HEK293 (cell line): ENCODE measurements around the gene C11orf71.

Experiments
- CTCF ChIA-PET: fragments of 350-600 bp; formaldehyde crosslinking; extraction: SDS; loops from one replicate; lab custom pipeline; 2021; ENCODE audit warnings: antibody characterized with exemption; lab: Yijun Ruan, JAX
- POLR2A ChIA-PET: fragments of 300-600 bp; formaldehyde crosslinking; extraction: SDS; loops from one replicate; lab custom pipeline; 2020; ENCODE audit warnings: antibody characterized with exemption, inconsistent platforms; lab: Yijun Ruan, JAX
- H3K27ac ChIP-seq: fragments of 200-500 bp; sonication (Bioruptor generic); 2 replicates; pipeline ENCODE4 v1.5.1; 2014; ENCODE audit warnings: low read depth, low read length, control low read depth, inconsistent platforms; ENCODE audit errors: extremely low read depth
- H3K36me3 ChIP-seq, 2 experiments: fragments of 200-500 bp in 1 of 2; sonication (Bioruptor generic) in 1 of 2; 1 replicate in 1 of 2; 2 replicates in 1 of 2; pipeline ENCODE4 v1.5.1; 2014 to 2017; ENCODE audit warnings: inconsistent platforms in 2 of 2, low read length in 2 of 2; ENCODE audit not compliant: control insufficient read depth in 2 of 2, insufficient read depth in 1 of 2
- H3K4me1 ChIP-seq: fragments of 200-500 bp; sonication (Bioruptor generic); 2 replicates; pipeline ENCODE4 v1.5.1; 2014; ENCODE audit warnings: mild to moderate bottlenecking, low read length, inconsistent platforms; ENCODE audit not compliant: control insufficient read depth, insufficient read depth
- H3K4me3 ChIP-seq: 2 replicates; pipeline ENCODE4 v1.5.1; 2011; ENCODE audit warnings: low read depth, mild to moderate bottlenecking, control low read depth, low read length, moderate library complexity
- H3K9me3 ChIP-seq: fragments of 200-500 bp; sonication (Bioruptor generic); 2 replicates; pipeline ENCODE4 v1.5.1; 2014; ENCODE audit warnings: low read depth, low read length, inconsistent platforms; ENCODE audit not compliant: control insufficient read depth, insufficient read depth
- MYNN ChIP-seq: fragments of 450-650 bp; formaldehyde crosslinking; IDR thresholded peaks from 2 replicates; pipeline ENCODE4 v1.5.1; 2016; ENCODE audit warnings: missing biosample characterization, missing genetic modification characterization, borderline replicate concordance
- OVOL3 ChIP-seq: fragments of 450-650 bp; formaldehyde crosslinking; IDR thresholded peaks from 2 replicates; pipeline ENCODE4 v1.5.1; 2016; ENCODE audit warnings: missing biosample characterization, missing genetic modification characterization
- ZBTB1 ChIP-seq: fragments of 450-650 bp; formaldehyde crosslinking; IDR thresholded peaks from 2 replicates; pipeline ENCODE4 v1.5.1; 2016; ENCODE audit warnings: missing biosample characterization, missing genetic modification characterization
- ZBTB21 ChIP-seq: fragments of 450-650 bp; formaldehyde crosslinking; IDR thresholded peaks from 2 replicates; pipeline ENCODE4 v1.5.1; 2017; ENCODE audit warnings: missing biosample characterization, missing genetic modification characterization
- ZBTB44 ChIP-seq: fragments of 450-650 bp; IDR thresholded peaks from 2 replicates; pipeline ENCODE4 v1.5.1; 2018; ENCODE audit warnings: missing biosample characterization, mild to moderate bottlenecking, missing genetic modification characterization
- ZNF133 ChIP-seq: fragments of 450-650 bp; formaldehyde crosslinking; IDR thresholded peaks from 2 replicates; pipeline ENCODE4 v1.5.1; 2016; ENCODE audit warnings: missing biosample characterization, missing genetic modification characterization
- ZNF140 ChIP-seq: fragments of 450-650 bp; formaldehyde crosslinking; IDR thresholded peaks from 2 replicates; pipeline ENCODE4 v1.5.1; 2016; ENCODE audit warnings: missing biosample characterization, missing genetic modification characterization
- ZNF146 ChIP-seq: fragments of 450-650 bp; formaldehyde crosslinking; IDR thresholded peaks from 2 replicates; pipeline ENCODE4 v1.5.1; 2016; ENCODE audit warnings: missing biosample characterization, missing genetic modification characterization
- ZNF335 ChIP-seq: fragments of 450-650 bp; formaldehyde crosslinking; conservative IDR thresholded peaks from 2 replicates; pipeline ENCODE4 v1.5.1; 2016; ENCODE audit warnings: missing biosample characterization, missing genetic modification characterization
- ZNF366 ChIP-seq: fragments of 450-650 bp; formaldehyde crosslinking; conservative IDR thresholded peaks from 2 replicates; pipeline ENCODE4 v1.5.1; 2016; ENCODE audit warnings: missing biosample characterization, missing genetic modification characterization
- ZNF514 ChIP-seq: fragments of 450-650 bp; formaldehyde crosslinking; IDR thresholded peaks from 2 replicates; pipeline ENCODE4 v1.5.1; 2016; ENCODE audit warnings: missing biosample characterization, missing genetic modification characterization
- ZNF555 ChIP-seq: fragments of 450-650 bp; formaldehyde crosslinking; conservative IDR thresholded peaks from 2 replicates; pipeline ENCODE4 v1.5.1; 2017; ENCODE audit warnings: missing biosample characterization, mild to moderate bottlenecking, missing genetic modification characterization, inconsistent platforms
- ZNF558 ChIP-seq: fragments of 450-650 bp; formaldehyde crosslinking; IDR thresholded peaks from 2 replicates; pipeline ENCODE4 v1.5.1; 2016; ENCODE audit warnings: missing biosample characterization, missing genetic modification characterization
- ZNF571 ChIP-seq: fragments of 450-650 bp; formaldehyde crosslinking; IDR thresholded peaks from 2 replicates; pipeline ENCODE4 v1.5.0; 2017; ENCODE audit warnings: missing biosample characterization, missing genetic modification characterization
- ZNF596 ChIP-seq: fragments of 450-650 bp; IDR thresholded peaks from 2 replicates; pipeline ENCODE4 v1.5.0; 2018; ENCODE audit warnings: missing biosample characterization, mild to moderate bottlenecking, missing genetic modification characterization, moderate library complexity
- ZNF610 ChIP-seq: fragments of 450-650 bp; formaldehyde crosslinking; IDR thresholded peaks from 2 replicates; pipeline ENCODE4 v1.5.1; 2016; ENCODE audit warnings: missing biosample characterization, missing genetic modification characterization, borderline replicate concordance
- ZNF624 ChIP-seq: fragments of 450-650 bp; formaldehyde crosslinking; IDR thresholded peaks from 2 replicates; pipeline ENCODE4 v1.5.1; 2017; ENCODE audit warnings: missing biosample characterization, missing genetic modification characterization
- ZNF670 ChIP-seq: fragments of 450-650 bp; formaldehyde crosslinking; IDR thresholded peaks from 2 replicates; pipeline ENCODE4 v1.5.1; 2016; ENCODE audit warnings: missing biosample characterization, missing genetic modification characterization, low read depth
- TF ChIP-seq, protein P1 (sequence below): fragments of 450-650 bp; formaldehyde crosslinking; IDR thresholded peaks from 2 replicates; pipeline ENCODE4 v1.5.1; 2016; ENCODE audit warnings: missing biosample characterization, missing genetic modification characterization

The C11orf71 gene

GRCh38 chr11:114375052-114375451, 25.3 kb downstream of the C11orf71 start:
- Histone ChIP-seq H3K4me3 (no peak overlapping the region), H3K9me3 (no peaks in the 10 kb centered on the region), H3K27ac (no peak overlapping the region), H3K4me1 (no peaks in the 10 kb centered on the region), H3K36me3 (no peaks in the 10 kb centered on the region)
- TF ChIP-seq MYNN (tag by site-specific recombination), result no peak
- no peak for TF ChIP-seq ZNF624 (tag by site-specific recombination)
- TF ChIP-seq ZNF514 (tag by site-specific recombination), result no peak
- no peak for TF ChIP-seq ZBTB1 (tag by site-specific recombination)
- no peak for TF ChIP-seq ZNF571 (tag by site-specific recombination)
- TF ChIP-seq ZBTB44 (tag by site-specific recombination), result no peak
- TF ChIP-seq ZNF366, result no peak
- TF ChIP-seq ZBTB21 (tag by site-specific recombination), result no peak
- no peak for TF ChIP-seq ZNF133
- TF ChIP-seq ZNF558 (tag by site-specific recombination), result no peak
- TF ChIP-seq, protein P1, sequence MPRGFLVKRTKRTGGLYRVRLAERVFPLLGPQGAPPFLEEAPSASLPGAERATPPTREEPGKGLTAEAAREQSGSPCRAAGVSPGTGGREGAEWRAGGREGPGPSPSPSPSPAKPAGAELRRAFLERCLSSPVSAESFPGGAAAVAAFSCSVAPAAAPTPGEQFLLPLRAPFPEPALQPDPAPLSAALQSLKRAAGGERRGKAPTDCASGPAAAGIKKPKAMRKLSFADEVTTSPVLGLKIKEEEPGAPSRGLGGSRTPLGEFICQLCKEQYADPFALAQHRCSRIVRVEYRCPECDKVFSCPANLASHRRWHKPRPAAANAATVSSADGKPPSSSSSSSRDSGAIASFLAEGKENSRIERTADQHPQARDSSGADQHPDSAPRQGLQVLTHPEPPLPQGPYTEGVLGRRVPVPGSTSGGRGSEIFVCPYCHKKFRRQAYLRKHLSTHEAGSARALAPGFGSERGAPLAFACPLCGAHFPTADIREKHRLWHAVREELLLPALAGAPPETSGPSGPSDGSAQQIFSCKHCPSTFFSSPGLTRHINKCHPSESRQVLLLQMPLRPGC (tag by site-specific recombination), result no peak
- TF ChIP-seq ZNF335 (tag by site-specific recombination), result no peak
- POLR2A ChIA-PET, result interaction anchor here (0.6 kb wide), 1 partner anchor 32 kb away, joined by 4 read pairs; no protein-coding TSS in a partner anchor
- CTCF ChIA-PET, result interaction anchor here (0.7 kb wide), 1 partner anchor 315 kb away, joined by 4 read pairs; no protein-coding TSS in a partner anchor

DNA sequence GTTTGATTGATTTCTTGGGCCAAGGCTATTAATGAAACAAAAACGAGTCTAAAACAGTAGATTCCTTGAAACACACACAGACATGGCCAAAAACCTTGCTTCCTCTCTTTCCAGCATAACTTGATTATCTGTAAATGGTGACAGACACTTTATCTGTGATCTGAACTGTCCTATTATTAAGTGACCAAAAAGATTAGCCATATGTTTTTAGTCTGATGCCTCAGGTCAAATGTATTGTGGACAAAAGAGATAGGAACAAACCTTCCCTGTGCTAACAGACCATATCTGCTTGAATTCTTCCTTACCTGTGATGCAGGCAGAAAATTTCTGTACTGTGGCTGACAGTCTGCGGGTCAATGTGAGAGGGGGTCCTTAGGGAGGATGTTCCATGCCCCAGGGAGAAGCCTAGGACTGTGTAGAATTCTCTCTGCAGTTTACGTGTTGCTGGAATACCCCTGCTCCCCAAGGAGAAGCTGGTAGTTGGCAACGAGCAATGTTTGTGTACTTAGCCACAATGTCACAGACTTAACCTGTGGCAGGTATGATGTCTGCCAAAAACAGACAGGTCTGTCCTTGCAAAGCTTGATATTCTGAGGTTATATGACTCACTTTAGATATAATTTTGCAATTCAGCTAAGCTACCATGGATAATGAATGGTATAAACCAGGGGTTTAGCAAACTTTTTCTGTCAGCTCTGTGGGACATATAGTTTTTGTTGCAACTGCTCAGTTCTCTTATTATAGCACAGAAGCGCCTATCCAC, 31.2 kb downstream of the C11orf71 start:
- Histone ChIP-seq H3K4me1 (no peaks in the 10 kb centered on the region), H3K27ac (no peak overlapping the region), H3K4me3 (no peak overlapping the region), H3K36me3 (no peaks in the 10 kb centered on the region), H3K9me3 (no peaks in the 10 kb centered on the region)
- ChIA-PET POLR2A (no interaction called here), CTCF (interaction anchor here (0.9 to 1.2 kb wide), 2 partner anchors 21 to 88 kb away, joined by 3 read pairs; no protein-coding TSS in a partner anchor)
- TF ChIP-seq, protein P1 (tag by site-specific recombination), result no peak
- no peak for TF ChIP-seq OVOL3 (tag by site-specific recombination)
- no peak for TF ChIP-seq ZNF146 (tag by site-specific recombination)
- TF ChIP-seq ZNF610 (tag by site-specific recombination), result no peak
- no peak for TF ChIP-seq ZNF555 (tag by site-specific recombination)
- TF ChIP-seq ZNF140, result no peak
- no peak for TF ChIP-seq ZNF596
- no peak for TF ChIP-seq ZNF670 (tag by site-specific recombination)
